ENCODE results near the gene ZNF22.

Gene ZNF22

DNA sequence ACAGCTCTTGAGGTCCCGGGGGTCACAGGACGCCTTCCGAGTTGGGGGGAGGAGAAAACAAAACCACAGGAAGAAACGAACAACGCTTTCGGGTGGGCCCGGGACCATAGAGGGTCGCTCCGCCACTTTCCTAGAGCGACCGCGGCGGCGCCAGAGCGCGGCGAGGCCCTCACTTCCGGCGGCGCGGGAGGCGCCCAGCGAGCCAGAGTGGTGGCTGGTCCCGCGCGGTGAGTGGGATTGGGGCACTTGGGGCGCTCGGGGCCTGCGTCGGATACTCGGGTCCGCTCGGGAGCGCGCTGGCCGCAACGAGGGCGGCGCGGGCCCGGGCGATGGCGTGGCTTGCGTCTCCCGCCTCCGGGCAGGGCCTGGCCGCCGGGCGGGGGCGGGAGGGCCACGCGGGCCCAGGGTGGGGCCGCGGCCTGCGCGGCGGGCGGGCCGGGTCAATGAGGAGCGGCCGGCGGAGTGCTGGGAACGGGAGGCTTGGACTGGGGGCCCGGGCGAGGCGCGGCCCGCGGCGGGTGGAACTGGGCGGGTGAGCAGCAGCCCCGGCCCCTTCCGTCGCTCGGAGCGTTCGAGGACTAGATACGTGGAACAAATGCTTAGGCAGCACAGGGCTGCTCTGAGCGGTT is at the start of gene ZNF22:
Gene ZNF22 (plus strand): TSS at position 172 of the 629 bp plus-strand sequence. CDS start 2,446 bp downstream, outside the sequence.
- peak; percentile 27 for DNase-seq

DNA sequence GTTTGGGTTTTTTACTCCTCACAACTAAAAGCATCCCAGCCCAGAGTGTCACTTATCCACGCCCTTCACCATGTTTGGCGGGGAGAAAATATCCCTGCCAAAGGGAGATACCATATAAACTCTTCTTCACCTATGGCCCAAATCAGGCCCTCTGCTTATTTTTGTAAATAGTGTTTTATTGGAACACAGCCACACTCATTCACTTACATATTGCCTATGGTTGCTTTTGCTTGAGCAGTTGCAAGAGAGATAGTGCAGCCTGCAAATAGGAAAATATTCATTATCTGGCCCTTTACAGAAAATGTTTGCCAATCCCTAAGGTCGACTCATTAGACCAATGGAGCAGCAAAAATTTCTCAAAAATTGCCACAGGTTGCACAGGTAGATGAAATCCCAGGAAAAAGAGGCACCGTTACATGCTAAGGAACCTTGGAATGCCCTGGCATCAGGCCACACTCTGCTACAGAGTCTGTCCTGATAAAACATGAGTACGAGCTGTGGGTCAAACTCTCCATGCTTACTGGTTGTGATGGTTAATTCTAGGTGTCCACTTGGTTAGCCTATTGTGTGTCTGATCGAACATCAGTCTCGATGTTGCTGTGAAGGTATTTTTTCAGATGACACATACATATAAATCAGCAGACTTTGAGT is 49.0 kb upstream of the ZNF22 start:
- DNase-seq: no peak

DNA sequence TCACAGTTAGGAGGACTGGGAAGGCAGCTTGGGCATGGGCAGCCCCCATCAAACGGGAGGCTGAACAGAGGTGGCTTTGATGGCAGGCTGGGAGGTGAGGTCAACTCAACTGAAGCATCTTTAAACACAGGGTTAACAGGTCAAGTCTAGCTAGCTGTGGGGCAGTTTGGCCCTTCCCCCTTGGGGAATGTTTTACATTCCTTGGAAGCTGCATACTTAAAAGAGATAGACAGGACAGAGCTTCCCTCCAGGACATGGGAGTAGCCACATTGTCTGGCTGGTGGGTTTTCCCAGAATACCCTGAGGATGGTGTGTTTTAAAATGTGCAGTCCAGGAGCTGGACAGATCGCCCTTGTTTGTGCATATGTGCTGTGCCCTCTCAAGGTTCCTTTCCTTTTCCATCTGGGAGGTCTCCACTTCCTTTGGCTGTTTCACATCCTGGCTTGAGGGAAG is 47.9 kb upstream of the ZNF22 start:
- DNase-seq: no peak

DNA sequence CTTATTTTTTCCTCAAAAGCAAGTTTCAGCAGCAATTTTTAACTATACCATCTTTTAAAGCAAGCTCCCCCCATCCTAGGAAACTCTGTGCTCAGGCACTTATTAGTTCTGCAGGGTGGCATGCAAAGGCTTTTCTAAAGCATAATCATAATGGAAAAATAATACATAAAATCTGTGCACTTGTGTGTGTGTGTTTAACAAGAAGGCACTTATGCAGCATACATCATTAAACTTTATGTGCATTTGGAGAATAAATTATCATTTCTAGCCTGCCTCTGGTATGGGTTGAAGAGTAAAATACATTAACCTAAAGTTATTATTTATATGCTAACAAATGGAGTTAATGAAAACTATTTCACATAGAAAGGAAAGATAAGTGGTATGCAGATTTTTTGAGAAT is 46.7 kb upstream of the ZNF22 start:
- DNase-seq: no peak

DNA sequence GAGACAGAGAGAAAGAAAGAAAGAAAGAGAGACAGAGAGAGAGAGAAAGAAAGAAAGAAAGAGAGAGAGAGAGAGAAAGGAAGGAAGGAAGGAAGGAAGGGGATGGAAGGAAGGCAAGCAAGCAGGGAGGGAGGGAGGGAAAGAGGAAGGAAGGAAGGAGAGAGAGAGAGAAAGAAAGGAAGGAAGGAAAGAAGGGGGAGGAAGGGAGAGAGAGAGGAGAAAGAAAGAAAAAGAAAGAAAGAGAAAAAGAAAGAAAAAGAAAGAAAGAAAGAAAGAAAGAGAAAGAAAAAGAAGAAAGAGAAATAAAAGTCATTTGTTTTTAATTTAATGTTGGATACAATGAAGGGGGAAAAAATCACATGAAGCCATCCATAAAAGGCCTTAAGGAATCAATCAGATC is 45.8 kb upstream of the ZNF22 start:
- no peak for DNase-seq

DNA sequence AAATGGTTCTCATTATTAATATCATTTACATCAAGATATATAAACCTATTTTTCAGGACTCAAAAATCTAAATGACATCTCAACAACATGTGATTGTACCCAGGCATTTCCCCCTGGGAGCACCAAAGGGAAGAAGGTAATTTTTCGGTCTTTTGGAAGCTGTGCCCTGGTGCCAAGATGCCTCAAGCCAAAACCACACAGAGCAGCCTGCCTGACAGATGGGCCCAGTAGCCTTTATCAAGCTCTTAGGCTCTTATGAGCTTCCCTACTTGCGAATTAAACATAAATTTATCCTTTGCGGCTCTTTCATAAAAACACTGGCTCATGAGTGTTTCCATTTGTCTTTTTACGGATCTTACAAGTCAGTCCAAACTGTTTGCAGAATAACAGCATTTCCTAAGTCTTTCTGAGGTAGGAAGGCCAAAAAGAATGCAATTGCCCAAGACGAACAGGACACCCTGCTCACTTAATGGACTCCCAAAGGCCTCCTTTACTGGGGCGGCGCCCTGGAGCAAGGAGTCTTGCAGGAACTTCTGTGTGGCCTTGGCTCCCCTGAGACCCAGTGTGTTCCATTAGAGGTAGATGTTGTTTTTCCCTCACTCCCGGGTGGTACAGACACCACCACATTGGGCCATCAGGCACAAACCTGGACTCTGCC is 45.2 kb upstream of the ZNF22 start:
- DNase-seq: no peak

DNA sequence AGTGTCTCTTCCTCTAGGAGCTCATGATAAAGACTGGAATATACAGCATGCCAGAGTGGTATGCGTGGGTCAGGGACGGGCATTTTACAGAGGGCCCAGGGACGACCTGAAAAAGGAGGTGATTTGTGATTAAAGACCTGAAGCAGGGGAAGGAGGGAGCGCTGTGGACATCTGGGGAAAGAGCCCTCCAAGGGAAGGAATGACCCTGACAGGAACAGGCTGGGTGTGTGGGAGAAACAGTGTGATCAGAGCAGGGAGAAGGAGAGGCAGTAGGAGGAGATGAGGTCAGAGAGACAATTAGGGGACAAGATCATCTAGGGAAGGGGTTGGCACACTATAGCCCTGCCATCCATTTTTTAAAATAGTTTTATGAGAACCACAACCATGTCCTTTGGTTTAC is 44.5 kb upstream of the ZNF22 start:
- DNase-seq: no peak

DNA sequence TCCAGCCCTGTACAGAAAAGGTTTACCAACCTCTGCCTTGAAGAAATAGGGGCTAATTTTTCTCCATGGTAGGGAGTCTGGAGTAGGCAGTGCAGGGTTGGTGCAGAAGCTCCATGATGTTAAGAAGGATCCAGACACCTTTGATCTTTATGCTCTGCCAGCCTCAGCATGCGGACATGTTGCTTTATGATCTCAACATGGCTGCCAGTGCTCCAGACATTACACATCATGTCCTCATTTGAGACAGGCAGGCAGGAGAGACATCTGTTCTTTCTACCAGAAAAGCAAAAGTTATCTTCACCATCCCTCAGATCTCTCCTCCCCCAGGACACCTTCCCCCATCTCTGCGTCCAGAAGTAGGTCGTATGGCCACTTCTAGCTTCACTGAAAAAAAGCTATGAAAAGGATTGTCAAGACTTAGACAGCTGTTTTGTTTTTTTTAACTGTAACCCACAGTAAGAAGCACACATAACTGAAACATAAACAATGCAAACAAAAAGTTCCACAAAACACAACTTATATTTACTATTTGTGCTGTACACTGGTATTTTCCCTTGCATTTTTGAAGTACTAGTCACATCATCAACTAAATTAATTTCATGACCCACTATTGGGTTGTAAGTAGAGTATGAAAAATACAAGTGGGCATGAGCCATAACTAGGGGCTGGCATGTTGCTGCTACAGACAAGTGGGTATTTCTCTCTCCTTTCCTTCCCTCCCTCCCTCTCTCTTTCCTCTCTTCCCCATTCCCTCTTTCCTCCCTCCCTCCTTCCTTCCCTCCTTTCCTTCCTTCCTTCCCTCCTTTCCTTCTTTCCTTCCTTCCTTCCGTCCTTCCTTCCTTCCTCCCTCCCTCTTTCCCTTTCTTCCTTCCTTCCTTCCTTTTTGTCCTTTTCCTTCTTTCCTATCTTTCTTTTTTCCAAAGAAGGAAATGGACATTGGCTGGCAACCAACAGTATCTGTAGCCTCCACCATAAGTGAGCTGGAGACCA is 43.7 kb upstream of the ZNF22 start:
- DNase-seq: no peak

DNA sequence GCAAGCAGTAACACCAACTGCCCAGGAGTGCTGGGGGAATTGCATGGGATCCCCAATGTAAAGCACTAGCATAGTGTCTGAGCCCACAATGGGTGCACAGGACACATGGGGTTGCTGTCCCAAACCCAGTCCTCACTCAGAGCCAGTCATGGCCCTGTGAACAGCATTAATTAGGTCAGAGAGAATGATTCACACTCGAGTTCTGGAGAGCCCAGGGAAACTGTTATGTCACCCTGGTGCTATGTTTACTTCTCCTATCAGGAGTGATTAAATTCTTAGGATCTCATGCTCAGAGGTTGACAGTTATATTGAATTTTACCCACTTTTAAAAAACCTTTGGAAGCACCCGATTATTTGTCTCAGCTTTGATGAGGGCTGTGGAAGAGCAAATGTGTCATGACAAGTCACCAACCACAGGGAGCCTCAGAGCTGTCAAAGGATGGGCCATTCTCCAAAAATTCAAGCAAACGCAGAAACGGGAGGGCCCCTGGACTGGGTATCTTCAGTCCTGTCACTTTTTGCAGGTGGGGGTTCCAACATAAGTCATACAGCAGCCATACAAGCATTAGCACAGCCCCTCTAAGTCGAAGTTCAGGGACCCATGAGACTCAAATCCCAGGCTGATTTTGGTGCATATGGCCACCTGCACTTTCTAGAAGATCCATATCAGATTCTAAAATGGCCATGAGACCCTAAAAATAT is 42.4 kb upstream of the ZNF22 start:
- no peak for DNase-seq

DNA sequence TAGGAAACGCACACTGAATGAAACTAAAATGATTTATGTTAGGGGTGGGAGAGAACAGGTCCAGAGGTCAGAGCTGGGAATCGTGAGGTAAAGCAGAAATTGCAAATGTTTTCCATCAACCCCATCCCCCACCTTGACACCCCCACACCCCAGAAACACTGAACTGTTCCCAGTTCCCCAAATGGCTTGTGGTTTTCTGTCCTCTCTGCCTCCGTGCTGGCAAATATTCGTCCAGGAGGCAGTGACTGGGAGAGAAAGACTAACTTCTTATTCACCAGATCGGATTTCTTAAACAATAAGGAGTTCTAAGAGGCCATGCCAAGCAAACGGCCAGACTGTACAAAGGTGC is 41.9 kb upstream of the ZNF22 start:
- DNase-seq: no peak

DNA sequence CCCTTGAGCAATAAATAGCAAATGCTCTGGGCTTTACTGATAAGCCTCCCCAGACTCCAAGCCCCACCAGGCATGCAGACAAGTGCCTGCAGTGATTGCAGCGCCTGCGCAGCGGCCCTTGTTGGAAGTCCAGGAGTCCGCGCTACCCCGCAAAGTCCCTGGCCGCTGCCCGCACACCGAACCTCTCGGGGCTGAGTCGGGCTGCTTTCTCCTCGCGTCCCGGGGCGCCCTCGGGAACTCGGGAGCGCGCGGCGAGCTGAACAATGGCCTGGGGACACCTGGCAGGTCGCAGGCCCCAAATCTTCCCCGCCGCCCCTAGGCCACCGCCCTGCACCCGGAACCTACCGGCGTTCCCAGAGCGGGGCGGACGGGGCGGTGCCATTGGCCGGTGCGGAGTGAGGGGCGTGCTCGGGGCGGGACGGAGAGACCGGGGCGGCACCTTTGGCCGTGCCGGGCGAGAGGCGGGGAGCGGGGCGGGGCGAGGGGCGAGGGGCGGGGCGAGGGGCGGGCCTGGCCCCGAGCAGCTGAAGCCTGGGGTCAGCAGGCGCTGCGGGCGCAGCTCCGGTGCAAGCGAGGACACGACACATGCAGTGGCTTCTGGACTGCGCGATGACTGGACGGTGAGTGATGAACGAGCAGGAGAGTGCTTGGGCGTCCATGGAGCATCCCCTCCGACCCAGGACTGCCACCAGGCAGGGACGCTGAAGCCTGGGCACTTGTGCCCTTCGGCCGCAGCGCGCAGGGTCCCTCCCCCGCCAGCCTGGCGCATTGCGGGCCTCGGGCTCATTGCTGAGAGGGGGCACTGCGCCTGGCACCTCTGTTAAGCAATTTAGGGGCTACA is 41.3 kb upstream of the ZNF22 start, which contains the start of gene RASSF4:
Gene RASSF4 (plus strand): TSS at position 556 of the 841 bp plus-strand sequence. CDS start 10,401 bp downstream, outside the sequence.
- DNase-seq: peak; percentile 66

DNA sequence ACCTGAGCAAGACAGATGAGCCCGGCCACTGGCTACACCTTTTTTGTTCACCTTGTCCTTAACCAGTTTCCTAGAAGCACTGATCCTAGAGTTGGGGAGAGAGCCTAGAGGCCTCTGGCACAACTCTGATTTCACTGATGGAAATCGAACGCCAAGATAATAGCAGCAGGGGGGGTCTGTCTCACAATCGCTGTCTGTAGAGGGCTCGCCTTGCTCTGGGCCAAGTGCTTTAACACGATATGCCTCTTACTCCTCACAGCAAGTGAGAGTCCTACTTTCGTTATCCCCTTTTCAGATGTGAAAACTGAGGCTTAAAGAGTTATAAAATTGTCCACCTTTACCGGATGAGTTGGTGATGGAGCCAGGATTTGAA is 40.6 kb upstream of the ZNF22 start:
- no peak for DNase-seq

DNA sequence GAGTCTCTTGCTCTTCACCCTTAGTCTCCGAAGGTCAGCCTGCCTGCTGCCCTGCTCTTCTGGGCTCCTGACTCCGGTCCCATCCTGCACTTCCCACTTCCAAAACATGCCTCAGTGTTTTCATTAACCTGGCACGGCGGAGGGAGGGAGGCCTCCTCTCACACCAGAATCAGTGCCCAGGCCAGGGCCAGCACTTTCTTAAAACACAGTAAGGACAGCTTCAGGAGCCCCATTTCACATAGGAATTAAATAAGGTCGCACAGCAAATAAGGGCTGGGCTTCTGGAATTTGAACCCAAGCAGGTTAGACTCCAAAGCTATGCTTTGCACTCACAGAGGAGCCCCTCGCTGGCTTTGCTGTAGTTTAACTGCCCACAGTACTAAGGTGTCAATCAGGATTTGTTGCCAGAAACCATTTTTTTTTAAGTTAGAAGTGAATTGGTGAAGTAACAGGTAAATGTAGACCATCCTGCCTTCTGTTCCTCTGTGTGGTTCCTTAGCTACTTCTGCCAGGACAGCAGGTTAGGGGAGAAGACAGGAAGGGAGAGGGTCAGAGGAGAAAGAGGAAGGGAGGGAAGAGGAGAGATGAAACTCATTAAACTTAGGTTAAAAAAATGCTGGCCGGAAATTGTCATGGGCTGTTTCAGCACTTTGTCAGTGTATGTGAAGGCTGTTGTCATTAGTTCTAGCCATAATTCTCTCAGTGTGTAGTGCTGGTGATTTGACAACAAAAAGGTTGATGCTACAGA is 40.1 kb upstream of the ZNF22 start:
- no peak for DNase-seq

DNA sequence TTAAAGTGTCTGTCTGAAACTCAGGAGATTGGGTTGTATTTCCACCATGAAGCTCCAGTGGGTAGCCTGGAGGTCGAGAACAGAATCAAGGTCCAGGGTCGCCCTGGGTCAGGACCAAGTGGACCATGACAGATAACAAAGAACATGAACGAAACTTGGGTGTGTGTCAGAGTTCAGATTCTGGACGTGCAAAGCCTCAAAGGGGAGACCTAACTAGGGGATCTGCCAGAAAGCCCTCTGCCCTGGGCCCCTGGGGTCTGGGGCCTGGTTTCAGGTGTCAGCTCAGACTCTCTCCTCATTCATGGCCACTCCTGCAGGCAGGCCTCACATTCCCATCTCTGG is 39.5 kb upstream of the ZNF22 start:
- DNase-seq: no peak

DNA sequence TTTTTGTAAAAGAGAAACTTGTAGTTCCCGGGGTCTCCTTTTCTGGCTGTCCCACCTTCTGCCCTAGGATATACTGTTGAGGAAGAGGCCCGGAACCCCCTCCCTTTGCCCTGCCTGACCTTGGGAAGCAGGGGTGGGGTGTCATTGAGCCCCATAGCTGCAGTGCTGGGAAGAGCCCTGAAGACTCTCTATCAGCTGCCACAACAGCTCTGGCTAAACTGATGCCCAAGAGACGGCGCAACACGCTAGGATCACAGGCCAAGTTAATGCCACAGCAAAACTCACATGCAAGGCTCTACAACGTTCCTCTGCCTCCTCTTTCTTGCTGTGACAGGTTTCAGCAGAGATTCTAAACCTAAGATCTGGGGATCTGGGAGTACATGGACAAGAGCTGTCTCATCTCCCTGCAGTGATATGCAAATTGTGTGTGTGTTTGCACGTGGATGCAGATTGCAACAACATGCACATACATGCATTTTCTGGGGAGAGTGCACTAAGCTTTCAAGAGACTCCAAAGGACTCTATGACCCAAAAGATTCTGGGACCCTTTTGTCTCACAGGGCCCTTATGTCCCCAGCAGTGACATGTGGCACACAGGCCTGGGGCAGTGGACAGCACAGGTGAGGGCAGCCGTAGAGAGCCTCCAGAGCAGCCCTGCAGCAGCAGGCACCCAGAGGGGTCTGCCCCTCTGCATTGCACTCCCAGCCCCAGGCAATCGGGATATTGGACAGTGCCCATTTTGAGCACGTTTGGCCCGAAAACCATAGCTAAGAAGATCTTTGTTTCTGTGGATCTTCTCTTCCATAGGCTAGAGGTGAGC is 38.6 kb upstream of the ZNF22 start:
- no peak for DNase-seq

DNA sequence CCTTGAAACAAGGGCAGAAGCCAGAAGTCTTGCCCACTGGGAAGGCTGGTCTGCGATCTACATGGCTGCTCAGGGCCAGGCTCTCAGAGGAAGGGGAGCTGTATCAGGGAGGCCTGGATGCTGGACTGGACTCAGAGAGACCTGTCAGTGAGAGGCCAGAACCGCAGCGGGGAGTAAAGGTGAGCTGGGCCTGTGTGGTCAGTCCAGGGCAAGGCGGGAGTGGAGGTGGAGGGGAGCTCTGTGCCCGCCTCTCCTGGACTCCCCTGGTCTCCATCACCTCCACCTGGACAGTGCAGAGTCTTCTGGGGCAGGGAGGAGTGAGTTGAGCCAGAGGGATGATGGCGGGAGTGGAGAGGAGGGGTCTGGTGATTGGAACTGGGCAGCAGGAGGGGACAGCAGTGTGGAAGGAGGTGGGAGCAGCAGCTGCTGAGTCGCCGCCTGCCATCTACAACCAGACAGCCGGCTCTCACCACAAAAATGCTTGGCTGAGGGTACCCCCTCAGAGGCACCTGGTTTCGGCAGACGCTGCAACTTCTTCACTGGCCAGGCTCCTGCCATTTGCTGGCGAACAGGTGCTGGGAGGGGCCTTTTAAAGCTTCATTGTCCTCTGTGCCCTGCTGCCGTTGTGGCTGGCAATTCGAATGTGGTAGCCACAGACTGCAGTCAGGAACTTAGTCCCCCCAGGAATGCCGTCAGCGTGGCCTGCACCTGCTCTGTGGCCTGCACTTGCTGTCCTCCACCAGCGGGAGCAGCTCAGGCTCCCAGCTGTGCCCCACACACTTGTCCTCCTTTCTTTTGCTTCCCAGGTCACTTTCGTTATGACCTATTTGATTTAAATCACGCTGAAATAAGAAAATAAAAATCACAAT is 37.6 kb upstream of the ZNF22 start:
- no peak for DNase-seq

DNA sequence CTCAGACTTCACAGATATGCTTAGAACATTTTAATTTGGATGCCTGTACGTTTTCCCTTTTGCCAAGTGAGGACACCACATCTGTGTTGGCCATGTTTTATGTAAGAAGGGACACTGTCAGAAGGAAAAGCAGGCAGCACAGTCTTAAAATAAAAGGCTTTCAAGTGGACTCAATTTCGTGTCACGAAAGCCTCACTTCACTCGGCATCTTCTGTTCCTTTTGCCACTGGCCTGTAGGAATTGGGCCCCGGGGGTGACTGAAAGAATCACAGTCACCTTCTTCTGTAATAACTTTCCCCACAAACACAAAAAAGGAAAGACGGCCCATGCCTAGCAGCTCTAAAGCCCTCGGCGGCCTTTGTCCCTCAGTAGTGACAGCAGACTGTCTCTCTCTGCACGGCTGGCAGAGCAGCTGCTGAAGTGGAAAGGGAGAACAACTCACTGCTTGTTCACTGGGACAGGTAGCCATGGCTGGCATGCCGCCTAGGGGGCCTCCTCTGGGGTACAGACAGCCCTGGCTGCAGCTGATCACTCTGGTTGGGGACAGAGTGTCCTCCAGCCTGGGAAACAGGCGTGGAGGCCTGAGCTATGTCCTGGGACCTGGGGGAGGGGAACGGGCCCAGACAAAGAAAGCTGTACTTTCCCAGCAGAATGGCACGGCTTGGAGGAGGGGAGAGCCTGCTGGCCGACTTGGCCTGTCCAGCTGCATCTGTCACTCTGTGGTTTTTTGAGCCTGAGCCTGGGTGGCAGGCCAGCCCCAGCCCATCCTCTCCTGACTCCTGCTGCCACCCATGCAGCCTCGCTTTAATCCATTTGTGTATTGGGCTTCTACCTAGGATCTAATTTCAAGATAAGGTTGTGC is 36.7 kb upstream of the ZNF22 start:
- DNase-seq: no peak

DNA sequence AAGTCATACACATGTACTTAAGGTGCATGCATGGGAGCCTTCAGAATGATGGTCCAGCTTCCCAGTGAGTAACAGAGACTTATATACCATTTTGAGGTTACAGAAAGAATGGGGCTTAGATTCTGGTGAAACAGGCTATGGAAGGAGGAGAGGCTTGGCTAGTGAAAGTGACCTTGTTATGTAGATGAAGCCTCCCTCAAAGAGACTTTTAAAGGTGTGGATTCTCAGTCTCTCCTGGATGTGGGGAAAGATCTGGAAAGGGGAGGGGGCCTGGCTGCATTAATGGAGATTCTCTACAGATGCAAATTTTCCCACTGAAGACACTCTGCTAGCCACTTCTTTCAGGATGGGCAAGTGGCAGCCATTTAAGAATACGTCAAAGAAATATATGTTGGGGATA is 35.6 kb upstream of the ZNF22 start:
- DNase-seq: no peak
